ENCODE measurements around the gene SLC25A40. TPM values are rescaled to one million over a fixed set of nuclear protein-coding genes. Genes with fewer than 3 reads are reported as not detected.

The SLC25A40 gene
- total RNA-seq, 1 experiment from 2014 or later, result 32.4 TPM

DNA sequence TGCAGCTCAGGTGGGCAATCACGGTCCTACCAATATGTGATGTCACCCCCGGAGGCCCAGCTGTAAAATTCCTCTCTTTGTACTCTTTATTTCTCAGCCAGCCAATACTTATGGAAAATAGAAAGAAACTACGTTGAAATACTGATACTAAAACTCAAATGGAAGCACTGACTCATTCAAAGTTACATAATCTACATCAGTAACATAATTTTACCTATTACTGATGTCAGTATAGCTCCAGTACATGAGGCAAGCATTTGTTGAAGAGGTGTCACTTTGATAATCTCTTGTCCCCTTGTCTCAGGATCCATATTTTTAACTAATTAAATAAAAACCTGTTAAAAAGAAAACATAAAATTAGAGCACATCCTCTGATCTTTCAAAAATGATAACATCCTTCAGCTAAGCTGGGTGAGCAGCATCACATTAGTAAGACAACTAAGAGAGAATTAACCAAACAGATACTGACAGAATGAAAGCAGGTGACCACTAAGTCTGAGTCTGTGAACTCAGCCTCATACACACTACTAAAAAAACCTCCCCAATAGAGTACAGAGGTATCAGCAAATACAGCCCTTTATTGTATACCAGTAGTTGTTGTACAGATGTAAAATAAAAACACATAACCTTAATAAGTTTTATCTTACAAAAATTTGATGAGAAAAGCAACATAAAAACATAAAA lies 17.6 kb downstream of the SLC25A40 start:
- BruUV-seq (replicated peaks), result TSS peak; percentile 12
- no peak overlapping the region for H3K4me2 ChIP-seq (ENCODE audit: low read length)
- CTCF ChIA-PET, result no interaction called here
- intact Hi-C loops (cut with micrococcal nuclease), result no loop called here
- H3K9ac ChIP-seq (ENCODE audit: low read length), result no peak overlapping the region
- TF ChIP-seq POLR2A (IDR thresholded peaks at IDR 0.05; ENCODE audit: borderline replicate concordance, extremely low read depth, insufficient read depth, insufficient read length) (no peak), SRF (IDR thresholded peaks at IDR 0.05; ENCODE audit: low read depth) (no peak), CBX3 (IDR thresholded peaks at IDR 0.05; ENCODE audit: low read depth) (no peak)
- TF ChIP-seq, protein P1, sequence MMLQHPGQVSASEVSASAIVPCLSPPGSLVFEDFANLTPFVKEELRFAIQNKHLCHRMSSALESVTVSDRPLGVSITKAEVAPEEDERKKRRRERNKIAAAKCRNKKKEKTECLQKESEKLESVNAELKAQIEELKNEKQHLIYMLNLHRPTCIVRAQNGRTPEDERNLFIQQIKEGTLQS (IDR thresholded peaks at IDR 0.05), result no peak
- TF ChIP-seq, protein P2, sequence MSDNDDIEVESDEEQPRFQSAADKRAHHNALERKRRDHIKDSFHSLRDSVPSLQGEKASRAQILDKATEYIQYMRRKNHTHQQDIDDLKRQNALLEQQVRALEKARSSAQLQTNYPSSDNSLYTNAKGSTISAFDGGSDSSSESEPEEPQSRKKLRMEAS (IDR thresholded peaks at IDR 0.05), result no peak
- no peaks in the 10 kb centered on the region; the same call in 1 of the 2 replicates for H4K20me1 ChIP-seq (ENCODE audit: insufficient read depth)
- ATAC-seq (no peak), DNase-seq (ENCODE audit: low read depth, low spot score) (no peak)
- no peak overlapping the region for H2AFZ ChIP-seq (ENCODE audit: low read depth, low read length, poor library complexity, severe bottlenecking)
- H3K4me3 ChIP-seq (replicated peaks in 1 of 2; ENCODE audit: low read depth in 1 of 2, low read length in 2 of 2), result no peak overlapping the region
- RAD21 ChIA-PET (ENCODE audit: low non-redundant PET in 1 of 2, low total read pairs in 2 of 2, uncharacterized antibody in 2 of 2, unreplicated experiment in 2 of 2), result no interaction called here
- H3K9me3 ChIP-seq (ENCODE audit: control insufficient read depth in 1 of 2, insufficient read depth in 1 of 2, low read depth in 1 of 2, low read length in 2 of 2), result no peaks in the 10 kb centered on the region
- H3K79me2 ChIP-seq (ENCODE audit: insufficient read depth, low read length), result peaks cover 3% of the 10 kb centered on the region; the same call in 1 of the 2 replicates
- H3K27me3 ChIP-seq (ENCODE audit: insufficient read depth, low read length), result no peaks in the 10 kb centered on the region
- no peaks in the 10 kb centered on the region for H3K9me2 ChIP-seq (ENCODE audit: insufficient read depth)
- H3K4me1 ChIP-seq (ENCODE audit: control insufficient read depth in 1 of 2, insufficient read depth in 2 of 2, low read length in 2 of 2), result peaks cover 0 to 1% of the 10 kb centered on the region in 2 experiments; a peak in 2 of 4 replicates
- POLR2A ChIA-PET, result no interaction called here
- peaks cover 2 to 12% of the 10 kb centered on the region in 2 experiments; a peak in 3 of 4 replicates for H3K36me3 ChIP-seq (ENCODE audit: control insufficient read depth in 1 of 2, insufficient read depth in 2 of 2, low read length in 2 of 2)
- no peak overlapping the region for H3K27ac ChIP-seq (ENCODE audit: low read depth, low read length)

DNA sequence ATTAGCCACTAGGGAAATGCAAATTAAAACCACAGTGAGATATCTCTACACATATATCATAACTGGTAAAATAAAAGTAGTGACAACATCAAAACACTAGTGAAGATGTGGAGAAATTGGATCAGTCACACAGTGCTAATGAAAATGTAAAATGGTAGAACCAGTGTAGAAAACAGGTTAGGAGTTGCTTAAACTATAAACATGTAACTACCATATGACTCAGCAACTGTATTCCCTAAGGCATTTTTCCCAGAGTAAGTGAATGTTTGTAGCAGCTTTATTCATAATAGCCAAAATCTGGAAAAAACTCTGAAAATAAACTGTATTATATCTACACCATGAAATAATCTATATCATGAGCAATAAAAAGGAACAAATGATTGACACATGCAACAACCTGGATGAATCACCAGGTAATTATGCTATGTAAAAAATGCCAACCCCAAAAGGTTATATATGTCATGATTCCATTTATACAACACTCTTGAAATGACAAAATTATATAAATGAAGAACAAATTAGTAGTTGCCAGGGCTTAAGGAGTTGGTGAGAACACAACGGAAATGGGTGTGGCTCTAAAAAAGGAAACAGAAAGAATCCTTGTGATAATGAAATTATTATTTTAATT lies 22.8 kb downstream of the SLC25A40 start:
- DNase-seq (ENCODE audit: low read depth, low spot score) (no peak), ATAC-seq (no peak)
- ChIA-PET CTCF (no interaction called here), POLR2A (no interaction called here), RAD21 (ENCODE audit: low non-redundant PET in 1 of 2, low total read pairs in 2 of 2, uncharacterized antibody in 2 of 2, unreplicated experiment in 2 of 2) (no interaction called here)
- no peak overlapping the region for H3K27ac ChIP-seq (ENCODE audit: low read depth, low read length)
- peaks cover 4% of the 10 kb centered on the region; the same call in 1 of the 2 replicates for H3K79me2 ChIP-seq (ENCODE audit: insufficient read depth, low read length)
- no peaks in the 10 kb centered on the region for H3K9me2 ChIP-seq (ENCODE audit: insufficient read depth)
- H3K27me3 ChIP-seq (ENCODE audit: insufficient read depth, low read length), result no peaks in the 10 kb centered on the region
- no peak overlapping the region for H3K4me3 ChIP-seq (replicated peaks in 1 of 2; ENCODE audit: low read depth in 1 of 2, low read length in 2 of 2)
- H2AFZ ChIP-seq (ENCODE audit: low read depth, low read length, poor library complexity, severe bottlenecking), result no peak overlapping the region
- TF ChIP-seq YY1 (IDR thresholded peaks at IDR 0.05; ENCODE audit: extremely low read depth, insufficient replicate concordance, low read depth, low read length) (no peak), JUND (IDR thresholded peaks at IDR 0.05) (no peak; the same call in 1 of the 2 replicates), CBX3 (IDR thresholded peaks at IDR 0.05; ENCODE audit: low read depth) (no peak), ZNF274 (IDR thresholded peaks at IDR 0.05; ENCODE audit: low read depth, low read length) (no peak), CEBPB (IDR thresholded peaks at IDR 0.05; ENCODE audit: low read depth) (no peak), RAD21 (IDR thresholded peaks at IDR 0.05; ENCODE audit: low read depth) (no peak), SIN3A (IDR thresholded peaks at IDR 0.05; ENCODE audit: low read depth) (no peak), EZH2 (IDR thresholded peaks at IDR 0.05) (no peak), EGR1 (IDR thresholded peaks at IDR 0.05; ENCODE audit: low read depth) (no peak), TCF7L2 (IDR thresholded peaks at IDR 0.05; ENCODE audit: borderline replicate concordance, extremely low read depth, insufficient read depth, insufficient read length) (no peak), ELF1 (IDR thresholded peaks at IDR 0.05; ENCODE audit: borderline replicate concordance, low read depth) (no peak), SRF (IDR thresholded peaks at IDR 0.05; ENCODE audit: low read depth) (no peak), EZH2phosphoT487 (IDR thresholded peaks at IDR 0.05; ENCODE audit: borderline replicate concordance) (no peak)
- TF ChIP-seq, protein P3, sequence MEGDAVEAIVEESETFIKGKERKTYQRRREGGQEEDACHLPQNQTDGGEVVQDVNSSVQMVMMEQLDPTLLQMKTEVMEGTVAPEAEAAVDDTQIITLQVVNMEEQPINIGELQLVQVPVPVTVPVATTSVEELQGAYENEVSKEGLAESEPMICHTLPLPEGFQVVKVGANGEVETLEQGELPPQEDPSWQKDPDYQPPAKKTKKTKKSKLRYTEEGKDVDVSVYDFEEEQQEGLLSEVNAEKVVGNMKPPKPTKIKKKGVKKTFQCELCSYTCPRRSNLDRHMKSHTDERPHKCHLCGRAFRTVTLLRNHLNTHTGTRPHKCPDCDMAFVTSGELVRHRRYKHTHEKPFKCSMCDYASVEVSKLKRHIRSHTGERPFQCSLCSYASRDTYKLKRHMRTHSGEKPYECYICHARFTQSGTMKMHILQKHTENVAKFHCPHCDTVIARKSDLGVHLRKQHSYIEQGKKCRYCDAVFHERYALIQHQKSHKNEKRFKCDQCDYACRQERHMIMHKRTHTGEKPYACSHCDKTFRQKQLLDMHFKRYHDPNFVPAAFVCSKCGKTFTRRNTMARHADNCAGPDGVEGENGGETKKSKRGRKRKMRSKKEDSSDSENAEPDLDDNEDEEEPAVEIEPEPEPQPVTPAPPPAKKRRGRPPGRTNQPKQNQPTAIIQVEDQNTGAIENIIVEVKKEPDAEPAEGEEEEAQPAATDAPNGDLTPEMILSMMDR (IDR thresholded peaks at IDR 0.05 in 2 of 3, conservative IDR thresholded peaks at IDR 0.05 in 1 of 3; ENCODE audit: borderline replicate concordance in 1 of 3, insufficient read depth in 1 of 3, low read depth in 2 of 3, low read length in 2 of 3), result no peak
- TF ChIP-seq, protein P1 (IDR thresholded peaks at IDR 0.05), result no peak
- peaks cover 0 to 7% of the 10 kb centered on the region in 2 experiments; a peak in 2 of 4 replicates for H3K4me1 ChIP-seq (ENCODE audit: control insufficient read depth in 1 of 2, insufficient read depth in 2 of 2, low read length in 2 of 2)
- H3K9me3 ChIP-seq (ENCODE audit: control insufficient read depth in 1 of 2, insufficient read depth in 1 of 2, low read depth in 1 of 2, low read length in 2 of 2), result no peaks in the 10 kb centered on the region
- no peaks in the 10 kb centered on the region for H4K20me1 ChIP-seq (ENCODE audit: insufficient read depth)
- BruUV-seq (replicated peaks), result no TSS peak
- intact Hi-C loops (cut with micrococcal nuclease), result no loop called here
- peak overlapping the region; percentile 21 for H3K4me2 ChIP-seq (ENCODE audit: low read length)
- H3K9ac ChIP-seq (ENCODE audit: low read length), result no peak overlapping the region
- H3K36me3 ChIP-seq (ENCODE audit: control insufficient read depth in 1 of 2, insufficient read depth in 2 of 2, low read length in 2 of 2), result peaks cover 2 to 22% of the 10 kb centered on the region in 2 experiments; a peak in 3 of 4 replicates
